ENCODE data around the gene C1S.

The C1S gene

DNA sequence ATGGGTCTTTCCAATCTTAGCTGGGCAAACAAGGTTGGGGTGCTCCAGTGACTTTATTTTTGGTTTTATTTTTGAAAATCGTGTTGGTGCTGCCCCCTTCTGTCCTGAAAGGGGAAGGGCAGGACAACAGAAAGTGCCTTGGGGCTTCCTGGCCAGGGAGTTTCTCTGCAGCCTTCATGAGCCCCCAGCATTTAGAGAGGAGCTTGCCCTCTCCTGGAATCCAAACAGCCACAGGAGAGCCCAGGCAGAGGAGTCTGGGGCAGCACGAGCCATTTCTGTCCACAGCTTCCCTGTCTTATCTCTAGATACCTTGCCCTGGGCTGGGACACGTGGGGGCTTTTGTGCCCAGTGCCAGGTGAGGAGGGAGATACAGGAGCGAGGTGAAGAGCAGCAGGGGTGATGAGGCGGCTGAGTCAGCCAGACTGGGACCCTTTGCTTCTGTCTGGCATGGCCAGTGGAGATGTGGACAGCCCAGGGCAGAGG is 52.9 kb downstream of the C1S start:
- Histone ChIP-seq H3K27me3 (ENCODE audit: control insufficient read depth in 1 of 2, insufficient read depth in 2 of 2, low read length in 2 of 2) (no peaks in the 10 kb centered on the region), H3K36me3 (ENCODE audit: control insufficient read depth in 2 of 2, insufficient read depth in 2 of 2, low read length in 2 of 2) (peaks cover 0 to 13% of the 10 kb centered on the region in 2 donors), H3K9ac (ENCODE audit: low read length in 2 of 2) (no peak overlapping the region), H3K4me1 (ENCODE audit: control insufficient read depth, insufficient read depth, low read length) (peaks cover 14% of the 10 kb centered on the region), H3K4me3 (ENCODE audit: low read length in 2 of 2) (no peak overlapping the region), H3K27ac (ENCODE audit: low read length) (no peak overlapping the region), H3K9me3 (ENCODE audit: control insufficient read depth in 2 of 2, low read length in 2 of 2) (no peaks in the 10 kb centered on the region)

DNA sequence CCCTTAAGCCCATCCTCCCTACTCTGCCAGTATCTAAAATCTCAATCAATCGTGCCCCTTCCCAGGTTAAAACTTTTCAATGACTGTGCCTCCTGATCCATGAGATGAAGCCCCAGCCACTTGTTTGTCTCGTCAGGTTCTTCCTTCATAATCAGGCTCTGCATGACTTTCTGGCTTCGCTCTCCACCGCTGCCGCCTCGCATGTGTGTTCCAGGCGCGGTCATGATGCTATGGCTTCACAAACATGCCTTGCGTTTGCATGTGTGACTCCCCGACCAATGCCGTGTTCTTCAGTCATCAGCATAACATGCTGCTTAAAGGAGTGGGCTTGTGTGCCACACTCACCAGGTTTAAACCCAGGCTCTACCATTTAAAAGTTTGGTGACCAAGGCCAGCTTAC is 53.5 kb downstream of the C1S start:
- Histone ChIP-seq H3K27ac (ENCODE audit: low read length) (no peak overlapping the region), H3K9me3 (ENCODE audit: control insufficient read depth in 2 of 2, low read length in 2 of 2) (no peaks in the 10 kb centered on the region), H3K9ac (ENCODE audit: low read length in 2 of 2) (no peak overlapping the region), H3K27me3 (ENCODE audit: control insufficient read depth in 1 of 2, insufficient read depth in 2 of 2, low read length in 2 of 2) (no peaks in the 10 kb centered on the region), H3K36me3 (ENCODE audit: control insufficient read depth in 2 of 2, insufficient read depth in 2 of 2, low read length in 2 of 2) (peaks cover 0 to 14% of the 10 kb centered on the region in 2 donors), H3K4me1 (ENCODE audit: control insufficient read depth, insufficient read depth, low read length) (peaks cover 11% of the 10 kb centered on the region), H3K4me3 (ENCODE audit: low read length in 2 of 2) (no peak overlapping the region)

- no peak overlapping the region for H3K9ac ChIP-seq (ENCODE audit: low read length in 2 of 2)
- no peak overlapping the region for H3K27ac ChIP-seq (ENCODE audit: low read length)
- H3K4me1 ChIP-seq (ENCODE audit: control insufficient read depth, insufficient read depth, low read length), result peaks cover 4% of the 10 kb centered on the region
Observed at GRCh38 chr12:7114851-7115250, 54.3 kb downstream of the C1S start.

DNA sequence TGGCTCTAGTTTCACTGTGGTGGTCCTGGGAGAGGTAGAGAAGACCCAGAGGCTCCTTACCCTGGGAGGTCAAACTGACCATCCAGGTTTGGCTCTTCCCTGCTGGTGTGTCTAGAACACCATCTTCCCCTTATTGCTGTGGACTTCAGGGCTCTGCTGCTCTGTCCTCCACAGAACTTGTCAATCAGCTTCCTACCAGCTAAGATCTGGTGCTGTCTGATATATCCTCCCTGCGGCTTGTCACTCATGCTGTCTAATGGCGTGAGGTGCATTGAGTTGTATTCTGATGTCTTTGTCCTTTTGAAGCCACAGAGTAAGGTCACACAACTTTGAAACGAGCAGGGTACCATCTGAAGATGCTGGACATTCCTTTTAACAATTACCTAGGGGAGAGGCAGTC is 55.7 kb downstream of the C1S start:
- no peak overlapping the region for H3K27ac ChIP-seq (ENCODE audit: low read length)
- no peak overlapping the region for H3K9ac ChIP-seq (ENCODE audit: low read length in 2 of 2)
- H3K27me3 ChIP-seq (ENCODE audit: control insufficient read depth in 1 of 2, insufficient read depth in 2 of 2, low read length in 2 of 2), result no peaks in the 10 kb centered on the region
- no peaks in the 10 kb centered on the region for H3K9me3 ChIP-seq (ENCODE audit: control insufficient read depth in 2 of 2, low read length in 2 of 2)
- peaks cover 0 to 14% of the 10 kb centered on the region in 2 donors for H3K36me3 ChIP-seq (ENCODE audit: control insufficient read depth in 2 of 2, insufficient read depth in 2 of 2, low read length in 2 of 2)
- peaks cover 4% of the 10 kb centered on the region for H3K4me1 ChIP-seq (ENCODE audit: control insufficient read depth, insufficient read depth, low read length)
- no peak overlapping the region for H3K4me3 ChIP-seq (ENCODE audit: low read length in 2 of 2)

More at GRCh38 chr12:7114851-7115250, 54.3 kb downstream of the C1S start:
- H3K36me3 ChIP-seq (ENCODE audit: control insufficient read depth in 2 of 2, insufficient read depth in 2 of 2, low read length in 2 of 2), result peaks cover 0 to 14% of the 10 kb centered on the region in 2 donors
- no peak overlapping the region for H3K4me3 ChIP-seq (ENCODE audit: low read length in 2 of 2)
- no peaks in the 10 kb centered on the region for H3K9me3 ChIP-seq (ENCODE audit: control insufficient read depth in 2 of 2, low read length in 2 of 2)
- H3K27me3 ChIP-seq (ENCODE audit: control insufficient read depth in 1 of 2, insufficient read depth in 2 of 2, low read length in 2 of 2), result no peaks in the 10 kb centered on the region

- Histone ChIP-seq H3K36me3 (ENCODE audit: control insufficient read depth in 2 of 2, insufficient read depth in 2 of 2, low read length in 2 of 2) (peaks cover 0 to 14% of the 10 kb centered on the region in 2 donors), H3K27me3 (ENCODE audit: control insufficient read depth in 1 of 2, insufficient read depth in 2 of 2, low read length in 2 of 2) (no peaks in the 10 kb centered on the region), H3K27ac (ENCODE audit: low read length) (no peak overlapping the region), H3K4me1 (ENCODE audit: control insufficient read depth, insufficient read depth, low read length) (peaks cover 4% of the 10 kb centered on the region), H3K9me3 (ENCODE audit: control insufficient read depth in 2 of 2, low read length in 2 of 2) (no peaks in the 10 kb centered on the region), H3K4me3 (ENCODE audit: low read length in 2 of 2) (no peak overlapping the region), H3K9ac (ENCODE audit: low read length in 2 of 2) (no peak overlapping the region)
Observed at GRCh38 chr12:7116916-7117315, 56.4 kb downstream of the C1S start.

- peaks cover 0 to 14% of the 10 kb centered on the region in 2 donors for H3K36me3 ChIP-seq (ENCODE audit: control insufficient read depth in 2 of 2, insufficient read depth in 2 of 2, low read length in 2 of 2)
- H3K9me3 ChIP-seq (ENCODE audit: control insufficient read depth in 2 of 2, low read length in 2 of 2), result no peaks in the 10 kb centered on the region
- H3K27me3 ChIP-seq (ENCODE audit: control insufficient read depth in 1 of 2, insufficient read depth in 2 of 2, low read length in 2 of 2), result no peaks in the 10 kb centered on the region
- H3K4me1 ChIP-seq (ENCODE audit: control insufficient read depth, insufficient read depth, low read length), result peaks cover 4% of the 10 kb centered on the region
- no peak overlapping the region for H3K9ac ChIP-seq (ENCODE audit: low read length in 2 of 2)
- no peak overlapping the region for H3K4me3 ChIP-seq (ENCODE audit: low read length in 2 of 2)
- H3K27ac ChIP-seq (ENCODE audit: low read length), result no peak overlapping the region
Observed at GRCh38 chr12:7117670-7118069, 57.2 kb downstream of the C1S start.

DNA sequence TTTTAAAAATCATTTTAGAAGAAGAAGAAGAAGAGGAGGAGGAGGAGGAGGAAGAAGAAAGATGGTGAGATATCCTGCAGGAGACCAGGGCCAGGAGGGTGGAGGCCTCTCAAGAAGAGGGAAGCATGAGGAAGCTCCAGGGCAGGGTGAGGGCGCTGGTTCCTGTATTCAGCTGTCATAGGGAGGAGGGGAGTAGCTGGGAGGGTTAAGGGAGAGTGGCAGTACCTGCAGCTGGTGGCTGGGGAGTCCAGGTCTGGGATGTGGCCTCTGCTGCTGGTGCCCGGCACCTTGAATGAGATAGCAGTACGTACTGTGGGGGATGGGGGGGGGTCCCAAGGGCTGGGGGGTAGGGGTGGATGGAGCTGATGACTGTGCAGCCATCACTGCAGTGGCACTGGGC is 58.4 kb downstream of the C1S start:
- Histone ChIP-seq H3K27ac (ENCODE audit: low read length) (no peak overlapping the region), H3K9ac (ENCODE audit: low read length in 2 of 2) (no peak overlapping the region)

DNA sequence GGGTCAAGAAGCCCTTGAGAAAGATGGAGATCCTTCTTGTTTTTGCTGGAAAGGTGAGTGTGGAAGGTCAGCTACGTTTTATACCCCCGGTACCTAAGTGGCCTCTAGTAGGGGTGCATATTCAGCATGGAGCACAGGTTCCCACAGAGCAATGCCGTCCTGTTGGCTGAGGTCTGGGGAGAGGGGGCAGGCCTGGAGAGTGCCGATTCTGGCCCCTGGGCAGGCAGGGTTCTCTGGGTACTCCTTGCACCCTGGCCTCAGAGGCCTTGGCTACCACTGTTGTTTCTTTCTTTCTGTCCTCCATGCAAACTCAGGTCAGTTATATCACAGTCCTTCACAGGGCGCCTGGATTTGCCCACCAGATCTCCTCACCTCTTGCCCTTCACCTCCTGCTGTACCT is 59.6 kb downstream of the C1S start:
- peaks cover 6% of the 10 kb centered on the region for H3K4me1 ChIP-seq (ENCODE audit: control insufficient read depth, insufficient read depth, low read length)
- no peak overlapping the region for H3K9ac ChIP-seq (ENCODE audit: low read length in 2 of 2)
- no peak overlapping the region for H3K4me3 ChIP-seq (ENCODE audit: low read length in 2 of 2)
- H3K27ac ChIP-seq (ENCODE audit: low read length), result no peak overlapping the region
- peaks cover 0 to 9% of the 10 kb centered on the region in 2 donors for H3K36me3 ChIP-seq (ENCODE audit: control insufficient read depth in 2 of 2, insufficient read depth in 2 of 2, low read length in 2 of 2)
- H3K9me3 ChIP-seq (ENCODE audit: control insufficient read depth in 2 of 2, low read length in 2 of 2), result no peaks in the 10 kb centered on the region
- H3K27me3 ChIP-seq (ENCODE audit: control insufficient read depth in 1 of 2, insufficient read depth in 2 of 2, low read length in 2 of 2), result no peaks in the 10 kb centered on the region

More for the DNA sequence above, 58.4 kb downstream of the C1S start:
- Histone ChIP-seq H3K27me3 (ENCODE audit: control insufficient read depth in 1 of 2, insufficient read depth in 2 of 2, low read length in 2 of 2) (no peaks in the 10 kb centered on the region), H3K36me3 (ENCODE audit: control insufficient read depth in 2 of 2, insufficient read depth in 2 of 2, low read length in 2 of 2) (peaks cover 0 to 14% of the 10 kb centered on the region in 2 donors), H3K4me3 (ENCODE audit: low read length in 2 of 2) (no peak overlapping the region), H3K9me3 (ENCODE audit: control insufficient read depth in 2 of 2, low read length in 2 of 2) (no peaks in the 10 kb centered on the region), H3K4me1 (ENCODE audit: control insufficient read depth, insufficient read depth, low read length) (peaks cover 6% of the 10 kb centered on the region)

Measured in stomach smooth muscle (tissue), 2 donors.